ENCODE data around the gene DCUN1D4.

DCUN1D4 gene

DNA sequence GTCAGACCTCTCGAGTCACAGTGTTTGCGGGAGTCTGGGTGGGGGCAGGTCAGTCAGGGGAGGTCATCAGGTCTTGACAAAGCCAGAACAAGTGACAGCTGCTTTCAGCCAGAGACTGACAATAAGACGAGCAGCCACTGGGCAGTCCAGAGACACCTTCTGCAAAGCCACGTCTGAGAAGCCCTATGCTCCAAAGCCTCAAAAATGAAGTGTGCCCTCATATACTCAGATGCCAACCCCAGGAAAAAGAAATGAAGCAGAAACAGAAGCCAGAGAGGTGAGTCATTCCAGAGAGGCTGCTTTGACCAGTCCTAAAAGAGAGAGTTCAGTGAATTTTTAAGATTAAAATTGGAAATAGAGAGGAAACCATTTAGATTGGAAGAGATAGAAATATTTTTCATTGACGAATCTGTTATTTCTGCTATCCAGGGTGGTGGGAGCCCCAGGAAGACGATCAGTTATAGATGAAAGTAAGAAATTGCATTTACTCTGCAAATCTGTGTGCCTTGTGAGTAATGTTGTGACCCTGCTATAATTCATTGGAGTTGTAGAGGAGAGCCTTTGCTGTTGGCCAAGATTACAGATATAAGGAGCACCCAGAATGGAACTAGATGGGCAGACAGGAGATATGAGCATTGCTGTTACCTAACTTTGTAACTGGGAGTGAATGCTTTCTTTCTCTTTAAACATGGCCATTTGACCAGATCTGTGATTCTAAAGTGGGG is 99.3 kb downstream of the DCUN1D4 start:
- H3K9ac ChIP-seq (ENCODE audit: low read depth, low read length): no peak overlapping the region
- H3K9me3 ChIP-seq (ENCODE audit: insufficient read depth, low read depth, low read length): no peaks in the 10 kb centered on the region; the same call in 1 of the 2 replicates
- no peak overlapping the region for H3K27ac ChIP-seq (ENCODE audit: low read length)
- no peaks in the 10 kb centered on the region for H3K27me3 ChIP-seq (ENCODE audit: insufficient read depth, low read length)
- H3K4me3 ChIP-seq (ENCODE audit: low read length): no peak overlapping the region
- no peaks in the 10 kb centered on the region for H3K36me3 ChIP-seq (ENCODE audit: insufficient read depth, low read depth, low read length)
- no peaks in the 10 kb centered on the region for H3K4me1 ChIP-seq (ENCODE audit: insufficient read depth, low read length)

DNA sequence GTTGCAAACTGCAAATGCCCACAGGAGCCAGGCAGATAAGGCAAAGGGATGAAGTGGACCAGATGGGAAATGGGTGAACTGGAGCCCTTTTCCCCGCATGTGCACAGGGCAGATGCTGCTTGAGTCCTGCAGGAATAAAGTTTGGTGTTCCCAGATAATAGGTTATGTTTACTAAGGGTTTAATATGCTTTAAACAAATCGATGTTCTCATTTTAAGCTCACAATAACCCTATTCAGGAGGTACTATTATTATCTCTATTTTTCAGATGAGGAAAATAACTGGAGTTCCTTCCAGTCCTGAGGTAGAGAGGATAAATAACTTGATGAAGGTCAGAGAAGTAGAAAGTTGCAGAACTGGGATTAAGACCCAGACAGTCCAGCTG is 99.9 kb downstream of the DCUN1D4 start:
- no peak overlapping the region for H3K9ac ChIP-seq (ENCODE audit: low read depth, low read length)
- H3K27me3 ChIP-seq (ENCODE audit: insufficient read depth, low read length): no peaks in the 10 kb centered on the region
- H3K4me1 ChIP-seq (ENCODE audit: insufficient read depth, low read length): no peaks in the 10 kb centered on the region
- H3K27ac ChIP-seq (ENCODE audit: low read length): no peak overlapping the region
- no peaks in the 10 kb centered on the region; the same call in 1 of the 2 replicates for H3K9me3 ChIP-seq (ENCODE audit: insufficient read depth, low read depth, low read length)
- no peak overlapping the region for H3K4me3 ChIP-seq (ENCODE audit: low read length)
- no peaks in the 10 kb centered on the region for H3K36me3 ChIP-seq (ENCODE audit: insufficient read depth, low read depth, low read length)

DNA sequence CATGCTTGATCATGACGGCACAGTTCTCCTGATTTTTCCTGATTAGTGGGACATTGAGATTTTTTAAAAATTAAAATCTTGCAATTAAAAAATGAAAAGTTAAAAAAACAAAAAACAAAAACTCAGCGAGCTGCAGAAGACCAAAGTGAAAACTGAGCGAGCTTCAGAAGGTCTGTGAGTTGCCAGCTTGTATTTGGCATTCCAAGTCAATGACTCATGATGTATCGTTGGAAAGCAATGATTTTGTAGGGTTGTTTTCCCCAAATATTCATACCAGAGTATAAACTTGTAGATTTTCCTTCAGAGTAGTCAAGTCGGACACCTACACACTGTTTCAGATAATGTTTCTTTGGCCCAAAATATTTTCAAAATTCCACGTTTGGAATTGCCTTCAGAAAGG is 100.3 kb downstream of the DCUN1D4 start:
- Histone ChIP-seq H3K9ac (ENCODE audit: low read depth, low read length) (no peak overlapping the region), H3K4me3 (ENCODE audit: low read length) (no peak overlapping the region), H3K27me3 (ENCODE audit: insufficient read depth, low read length) (no peaks in the 10 kb centered on the region), H3K4me1 (ENCODE audit: insufficient read depth, low read length) (no peaks in the 10 kb centered on the region), H3K36me3 (ENCODE audit: insufficient read depth, low read depth, low read length) (no peaks in the 10 kb centered on the region), H3K27ac (ENCODE audit: low read length) (no peak overlapping the region), H3K9me3 (ENCODE audit: insufficient read depth, low read depth, low read length) (no peaks in the 10 kb centered on the region; the same call in 1 of the 2 replicates)

DNA sequence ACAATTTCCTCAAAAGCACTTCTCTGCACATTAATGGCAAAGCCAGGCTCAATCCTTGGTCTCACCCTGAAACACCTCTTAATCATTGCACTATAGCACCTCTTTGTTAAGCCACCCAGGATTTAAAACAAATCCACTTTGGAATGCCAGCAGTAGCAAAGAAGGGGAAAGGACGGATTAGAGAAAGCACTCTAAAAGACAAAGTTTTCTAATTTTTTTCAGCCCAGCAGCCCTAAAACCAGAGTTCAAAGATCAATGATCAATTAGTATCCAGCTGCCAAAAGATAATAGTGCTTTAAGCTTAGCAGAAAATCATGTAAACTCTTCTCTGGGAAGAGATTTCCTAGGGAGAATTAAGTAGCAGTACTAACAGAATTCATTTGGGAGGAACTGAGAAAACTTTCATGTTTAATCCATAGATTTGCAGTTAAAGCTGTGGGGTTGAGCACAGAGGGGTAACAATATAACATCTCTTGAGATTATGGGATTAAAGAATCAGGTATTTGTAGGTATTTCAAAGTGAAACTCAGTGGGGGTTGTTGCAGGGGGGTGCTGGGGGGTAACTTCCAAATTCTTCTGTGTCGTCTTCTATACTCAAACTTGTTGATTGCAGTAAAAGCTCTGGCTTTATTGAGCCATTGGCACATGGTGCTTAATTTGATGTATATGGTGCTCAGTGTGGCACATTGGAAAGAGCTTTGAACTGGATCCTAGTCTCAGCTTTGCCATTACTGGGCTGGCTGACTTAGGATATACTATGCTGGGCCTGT is 115.4 kb downstream of the DCUN1D4 start:
- no peaks in the 10 kb centered on the region for H3K4me1 ChIP-seq (ENCODE audit: insufficient read depth, low read length)
- H3K27me3 ChIP-seq (ENCODE audit: insufficient read depth, low read length): no peaks in the 10 kb centered on the region
- H3K9ac ChIP-seq (ENCODE audit: low read depth, low read length): no peak overlapping the region
- H3K36me3 ChIP-seq (ENCODE audit: insufficient read depth, low read depth, low read length): no peaks in the 10 kb centered on the region
- H3K27ac ChIP-seq (ENCODE audit: low read length): no peak overlapping the region
- H3K9me3 ChIP-seq (ENCODE audit: insufficient read depth, low read depth, low read length): peaks cover 9% of the 10 kb centered on the region; the same call in 1 of the 2 replicates
- H3K4me3 ChIP-seq (ENCODE audit: low read length): no peak overlapping the region

DNA sequence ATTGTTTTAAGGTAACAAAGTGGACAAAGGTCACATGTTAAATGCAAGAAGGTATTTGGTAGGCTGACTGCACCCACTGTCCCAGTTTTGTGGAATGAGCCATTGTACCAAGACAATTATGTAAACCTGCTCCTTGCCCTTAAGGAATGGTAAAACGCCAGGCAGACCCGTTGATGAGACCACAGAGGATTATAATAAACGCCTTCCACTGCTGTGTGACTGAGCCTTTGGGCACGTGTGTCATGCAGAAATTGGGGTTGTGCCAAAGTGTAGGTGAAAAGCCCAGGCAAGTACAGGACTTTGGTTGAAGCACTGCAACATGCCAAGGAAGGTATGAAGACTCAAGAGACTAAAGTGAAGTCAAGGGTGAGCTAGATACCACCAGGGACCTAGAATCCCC is 117.5 kb downstream of the DCUN1D4 start:
- no peak overlapping the region for H3K4me3 ChIP-seq (ENCODE audit: low read length)
- H3K27ac ChIP-seq (ENCODE audit: low read length): no peak overlapping the region

DNA sequence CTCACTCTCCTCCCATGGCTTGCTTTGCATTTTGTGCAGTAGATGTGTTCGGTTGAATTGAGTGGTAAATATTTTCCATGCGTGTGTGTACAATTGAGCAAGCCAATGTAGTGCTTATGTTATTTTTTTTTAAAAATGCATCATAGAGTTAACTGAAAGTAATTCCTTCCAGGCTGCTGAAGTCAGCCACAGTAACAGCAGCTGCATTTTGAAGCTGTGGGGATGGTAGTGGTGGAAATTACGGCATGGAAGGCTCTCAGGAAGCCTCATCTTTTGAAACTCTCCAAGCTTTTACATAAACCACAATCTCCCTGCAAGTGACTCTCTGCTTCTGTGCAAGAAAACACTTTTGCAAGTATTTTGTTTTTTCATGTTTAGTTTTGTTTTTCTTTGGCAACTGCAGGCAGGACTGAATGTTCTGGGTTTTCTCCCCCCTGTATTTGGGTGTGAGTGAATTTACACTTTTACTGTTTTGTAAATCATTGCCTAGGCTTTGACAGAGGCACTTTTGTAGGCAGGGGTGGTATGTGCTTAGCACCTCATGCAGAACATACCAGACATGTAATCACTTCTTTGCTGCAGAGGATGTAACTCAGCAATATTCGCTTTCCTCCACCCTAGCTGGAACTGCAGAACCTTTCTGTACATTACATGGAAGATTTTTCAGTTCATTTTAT is 121.0 kb downstream of the DCUN1D4 start:
- H3K4me1 ChIP-seq (ENCODE audit: insufficient read depth, low read length): peaks cover 5% of the 10 kb centered on the region
- no peak overlapping the region for H3K9ac ChIP-seq (ENCODE audit: low read depth, low read length)
- H3K9me3 ChIP-seq (ENCODE audit: insufficient read depth, low read depth, low read length): no peaks in the 10 kb centered on the region
- H3K4me3 ChIP-seq (ENCODE audit: low read length): no peak overlapping the region
- H3K36me3 ChIP-seq (ENCODE audit: insufficient read depth, low read depth, low read length): no peaks in the 10 kb centered on the region
- H3K27me3 ChIP-seq (ENCODE audit: insufficient read depth, low read length): no peaks in the 10 kb centered on the region
- H3K27ac ChIP-seq (ENCODE audit: low read length): no peak overlapping the region

More for the DNA sequence above, 117.5 kb downstream of the DCUN1D4 start:
- Histone ChIP-seq H3K9me3 (ENCODE audit: insufficient read depth, low read depth, low read length) (no peaks in the 10 kb centered on the region), H3K27me3 (ENCODE audit: insufficient read depth, low read length) (no peaks in the 10 kb centered on the region), H3K9ac (ENCODE audit: low read depth, low read length) (no peak overlapping the region), H3K4me1 (ENCODE audit: insufficient read depth, low read length) (peaks cover 5% of the 10 kb centered on the region), H3K36me3 (ENCODE audit: insufficient read depth, low read depth, low read length) (no peaks in the 10 kb centered on the region)

DNA sequence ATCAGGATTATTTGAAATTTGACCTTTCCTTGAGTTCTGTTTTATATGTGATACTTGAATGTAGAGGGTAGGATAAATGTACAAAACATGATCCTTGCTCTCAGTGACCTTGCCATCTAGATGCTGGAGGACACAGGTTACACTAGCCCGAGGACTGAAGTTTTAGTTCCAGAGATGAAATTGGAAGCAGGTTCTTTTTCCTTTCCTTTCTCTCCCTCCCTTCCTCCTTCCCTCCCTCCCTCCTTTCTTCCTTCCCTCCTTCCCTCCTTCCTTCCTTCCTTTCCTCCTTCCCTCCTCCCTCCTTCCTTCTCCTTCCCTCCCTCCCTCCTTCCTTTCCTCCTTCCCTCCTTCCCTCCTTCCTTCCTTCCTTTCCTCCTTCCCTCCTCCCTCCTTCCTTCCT is 122.9 kb downstream of the DCUN1D4 start:
- H3K36me3 ChIP-seq (ENCODE audit: insufficient read depth, low read depth, low read length): no peaks in the 10 kb centered on the region
- no peak overlapping the region for H3K9ac ChIP-seq (ENCODE audit: low read depth, low read length)
- H3K27me3 ChIP-seq (ENCODE audit: insufficient read depth, low read length): no peaks in the 10 kb centered on the region
- no peak overlapping the region for H3K27ac ChIP-seq (ENCODE audit: low read length)
- peaks cover 5% of the 10 kb centered on the region for H3K4me1 ChIP-seq (ENCODE audit: insufficient read depth, low read length)
- no peaks in the 10 kb centered on the region for H3K9me3 ChIP-seq (ENCODE audit: insufficient read depth, low read depth, low read length)
- no peak overlapping the region for H3K4me3 ChIP-seq (ENCODE audit: low read length)
